ENCODE results near the gene ZDHHC16.

The ZDHHC16 gene

GRCh38 chr10:97400665-97401454 is 45.1 kb upstream of the ZDHHC16 start, which contains the start of gene RRP12 (continued):
- peak; percentile 22; the same call in 1 of the 2 replicates for TF ChIP-seq PRDM10 (tag by site-specific recombination; IDR thresholded peaks at IDR 0.05)
- no peak for TF ChIP-seq HOXD13 (CRISPR knock-in tag; IDR thresholded peaks at IDR 0.05; ENCODE audit: borderline replicate concordance)
- no peak for TF ChIP-seq ZNF544 (tag by site-specific recombination; IDR thresholded peaks at IDR 0.05)
- TF ChIP-seq ZNF704 (tag by site-specific recombination; IDR thresholded peaks at IDR 0.05): peak; percentile 82; the same call in 1 of the 2 replicates
- TF ChIP-seq ZNF138 (tag by site-specific recombination; IDR thresholded peaks at IDR 0.05; ENCODE audit: borderline replicate concordance): no peak
- no peak for TF ChIP-seq WT1 (tag by site-specific recombination; IDR thresholded peaks at IDR 0.05)
- no peak for TF ChIP-seq ZBTB1 (tag by site-specific recombination; IDR thresholded peaks at IDR 0.05)
- 0 out of 2 replicates have a peak, but pooled peaks have one; percentile 23 for TF ChIP-seq ZSCAN30 (tag by site-specific recombination; IDR thresholded peaks at IDR 0.05)
- TF ChIP-seq ZNF416 (tag by site-specific recombination; IDR thresholded peaks at IDR 0.05): no peak
- TF ChIP-seq ZNF426 (tag by site-specific recombination; IDR thresholded peaks at IDR 0.05): no peak
- peak; percentile 74 for TF ChIP-seq KLF9 (tag by site-specific recombination; IDR thresholded peaks at IDR 0.05; ENCODE audit: low read depth)
- no peak; the same call in 1 of the 2 replicates for TF ChIP-seq ZNF660 (tag by site-specific recombination; IDR thresholded peaks at IDR 0.05)
- TF ChIP-seq ZNF555 (tag by site-specific recombination; conservative IDR thresholded peaks at IDR 0.05): no peak
- no peak for TF ChIP-seq ZNF792 (tag by site-specific recombination; IDR thresholded peaks at IDR 0.05)
- TF ChIP-seq ZFP69B (tag by site-specific recombination; IDR thresholded peaks at IDR 0.05): no peak
- TF ChIP-seq HIC1 (tag by site-specific recombination; IDR thresholded peaks at IDR 0.05): no peak
- no peak for TF ChIP-seq ZNF274 (IDR thresholded peaks at IDR 0.05; ENCODE audit: low read length)
- no peak for TF ChIP-seq ZNF274 (tag by site-specific recombination; IDR thresholded peaks at IDR 0.05; ENCODE audit: borderline replicate concordance)
- TF ChIP-seq ZNF629 (tag by site-specific recombination; IDR thresholded peaks at IDR 0.05): peak; percentile 100
- TF ChIP-seq ZNF623 (tag by site-specific recombination; IDR thresholded peaks at IDR 0.05): no peak
- no peak for TF ChIP-seq ZNF707 (tag by site-specific recombination; IDR thresholded peaks at IDR 0.05)
- peak; percentile 18; the same call in 1 of the 2 replicates for TF ChIP-seq ZNF24 (tag by site-specific recombination; IDR thresholded peaks at IDR 0.05)
- no peak for TF ChIP-seq ATF2 (tag by site-specific recombination; IDR thresholded peaks at IDR 0.05; ENCODE audit: low read depth)
- TF ChIP-seq ZNF626 (tag by site-specific recombination; IDR thresholded peaks at IDR 0.05): no peak
- no peak for TF ChIP-seq ZSCAN4 (tag by site-specific recombination; IDR thresholded peaks at IDR 0.05)
- 0 out of 2 replicates have a peak, but pooled peaks have one; percentile 13 for TF ChIP-seq SP7 (tag by site-specific recombination; IDR thresholded peaks at IDR 0.05)
- TF ChIP-seq SP2 (tag by site-specific recombination; IDR thresholded peaks at IDR 0.05): peak; percentile 85
- TF ChIP-seq ZNF146 (tag by site-specific recombination; IDR thresholded peaks at IDR 0.05): no peak
- peak; percentile 41; the same call in 1 of the 2 replicates for TF ChIP-seq SP3 (tag by site-specific recombination; IDR thresholded peaks at IDR 0.05)
- TF ChIP-seq MZF1 (tag by site-specific recombination; IDR thresholded peaks at IDR 0.05; ENCODE audit: borderline replicate concordance): no peak
